Retinal pigment epithelial cell (primary cell): ENCODE measurements around the gene CLEC16A.
A peak's percentile ranks its signal among the peaks of the same experiment; 100 is the strongest.

Experiments used
- DNase-seq: peaks from one replicate; pipeline ENCODE4 v3.0.0-alpha.2; 2010; ENCODE audit warnings: low read depth
- H3K4me3 ChIP-seq: 2 replicates; pipeline ENCODE4 v1.5.1; 2011; ENCODE audit warnings: mild to moderate bottlenecking, low read length, control low read depth, moderate library complexity
- CTCF ChIP-seq: conservative IDR thresholded peaks from 2 replicates; pipeline ENCODE4 v1.5.1; 2011; ENCODE audit warnings: low read depth, low read length, control low read depth, inconsistent platforms

Gene CLEC16A

GRCh38 chr16:11129378-11129781, 185.0 kb downstream of the CLEC16A start:
- no peak for DNase-seq
- no peak overlapping the region for H3K4me3 ChIP-seq
- no peak for TF ChIP-seq CTCF

GRCh38 chr16:11130978-11131665, 186.8 kb downstream of the CLEC16A start:
- no peak overlapping the region for H3K4me3 ChIP-seq
- DNase-seq = no peak
- TF ChIP-seq CTCF = no peak

- TF ChIP-seq CTCF = no peak
- no peak for DNase-seq
- H3K4me3 ChIP-seq = no peak overlapping the region
Measured at GRCh38 chr16:11131706-11132105, 187.3 kb downstream of the CLEC16A start.

GRCh38 chr16:11133344-11133943, 189.1 kb downstream of the CLEC16A start:
- DNase-seq = peak; percentile 69

GRCh38 chr16:11134722-11135463, 190.5 kb downstream of the CLEC16A start:
- no peak for DNase-seq
- H3K4me3 ChIP-seq = no peak overlapping the region
- no peak for TF ChIP-seq CTCF

More at GRCh38 chr16:11133344-11133943, 189.1 kb downstream of the CLEC16A start:
- no peak overlapping the region for H3K4me3 ChIP-seq
- no peak for TF ChIP-seq CTCF

GRCh38 chr16:11135464-11135973, 191.2 kb downstream of the CLEC16A start:
- DNase-seq = no peak
- no peak for TF ChIP-seq CTCF
- H3K4me3 ChIP-seq = no peak overlapping the region
